ENCODE results near the gene CCDC134.

The CCDC134 gene

DNA sequence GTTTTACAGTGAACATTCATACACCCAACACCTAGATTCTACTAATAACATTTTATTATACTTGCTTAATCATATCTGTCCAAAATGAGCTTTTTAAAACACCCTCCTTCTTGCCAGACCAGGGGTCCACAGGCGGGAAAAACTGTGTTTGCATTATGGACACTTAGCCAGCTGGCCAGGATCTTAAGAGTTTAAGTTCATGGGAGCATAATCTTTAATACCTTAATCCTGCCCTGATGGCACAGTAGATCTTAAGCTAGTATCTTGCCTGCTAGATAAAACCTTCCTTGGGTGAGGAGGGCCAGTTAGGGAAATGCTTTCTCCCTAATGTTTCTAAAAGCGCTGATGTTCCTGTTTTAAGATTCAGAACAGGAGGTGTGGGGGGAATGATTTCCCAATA, 13.1 kb upstream of the CCDC134 start:
- no peak for DNase-seq

DNA sequence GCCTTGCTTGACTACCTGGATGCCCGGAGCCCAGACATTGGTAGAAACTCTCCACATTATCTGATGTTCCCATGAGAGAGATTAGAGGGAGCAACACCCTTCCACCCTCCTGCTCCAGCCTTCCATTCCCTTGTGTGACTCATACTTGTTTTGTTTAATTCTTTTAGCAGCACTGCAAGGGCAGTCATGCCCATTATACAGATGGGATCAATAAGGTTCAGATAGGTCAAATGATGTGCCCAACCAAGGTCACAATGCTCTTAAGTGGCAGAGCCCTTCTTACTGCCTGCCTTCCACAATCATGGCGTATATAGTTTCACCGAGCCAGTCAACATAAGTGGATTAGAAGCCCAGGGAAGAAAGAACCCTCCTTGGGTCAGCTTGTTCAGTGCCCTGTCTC, 6.6 kb upstream of the CCDC134 start:
- peak in 1 of 3 donors; percentile 11 for DNase-seq

DNA sequence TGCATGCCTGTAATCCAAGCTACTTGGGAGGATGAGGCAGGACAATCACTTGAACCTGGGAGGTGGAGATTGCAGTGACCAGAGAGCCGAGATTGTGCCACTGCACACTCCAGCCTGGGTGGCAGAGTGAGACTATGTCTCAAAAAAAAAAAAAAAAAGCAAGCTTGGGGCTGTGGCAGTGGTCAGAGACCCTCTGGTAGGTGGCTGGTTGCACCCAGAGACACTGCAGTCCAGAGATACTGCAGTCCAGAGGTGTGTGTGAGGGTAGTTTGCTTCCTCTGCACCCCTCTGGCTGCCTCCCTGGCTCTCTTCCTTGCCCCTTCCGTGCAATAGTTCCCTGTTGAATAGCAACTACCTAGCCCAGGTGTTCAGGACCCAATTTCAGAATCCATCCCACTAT, 1.7 kb upstream of the CCDC134 start:
- peak in 1 of 3 donors; percentile 12 for DNase-seq

DNA sequence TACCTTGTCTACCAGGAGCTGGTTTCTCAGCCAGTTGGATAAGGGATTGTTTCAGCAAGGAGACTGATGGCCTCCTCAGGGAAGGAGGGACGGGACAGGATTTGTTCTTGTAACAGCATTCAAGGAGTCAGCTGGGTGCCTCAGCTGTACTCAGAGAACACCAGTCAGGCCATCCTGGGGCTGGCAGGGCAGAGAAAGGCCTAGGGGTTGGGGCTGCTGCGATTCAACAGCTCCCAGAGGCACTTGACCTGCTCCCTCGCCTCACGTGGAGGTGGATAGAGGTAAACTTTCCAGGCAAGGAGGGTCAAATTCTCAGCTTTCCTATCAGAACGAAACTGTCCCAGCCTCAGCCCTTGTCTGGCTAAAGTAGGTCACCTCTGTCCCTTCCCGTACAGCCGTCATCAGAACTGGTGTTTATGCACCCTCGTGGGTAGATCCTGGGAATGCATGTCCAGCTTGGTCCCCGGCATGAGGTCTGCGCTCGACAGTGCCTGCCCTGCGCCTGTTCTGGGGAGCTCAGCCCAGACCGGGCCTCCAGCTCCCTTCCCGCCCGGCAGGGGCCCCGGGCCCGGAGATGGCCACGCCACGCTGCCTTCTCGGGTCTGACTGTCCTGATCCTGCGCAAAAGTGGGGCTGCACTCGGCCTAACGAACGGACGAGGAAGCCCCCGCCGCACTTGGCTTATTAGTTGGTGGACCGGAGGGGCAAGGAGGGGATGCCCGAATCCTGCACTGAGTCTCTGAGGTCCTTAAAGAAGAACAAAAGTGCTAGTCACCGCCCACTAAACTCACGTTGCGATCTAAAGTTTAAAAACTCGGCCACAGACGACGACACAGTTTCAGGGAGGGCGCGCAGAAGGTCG, 762 bp upstream of the CCDC134 start:
- DNase-seq: peak; percentile 31 to 52 (median 42)

GRCh38 chr22:41801147-41801819, 804 bp downstream of the CCDC134 start:
- DNase-seq: peak in 1 of 3 donors; percentile 12

GRCh38 chr22:41801886-41802285, 1.4 kb downstream of the CCDC134 start:
- peak in 1 of 3 donors; percentile 24 for DNase-seq

DNA sequence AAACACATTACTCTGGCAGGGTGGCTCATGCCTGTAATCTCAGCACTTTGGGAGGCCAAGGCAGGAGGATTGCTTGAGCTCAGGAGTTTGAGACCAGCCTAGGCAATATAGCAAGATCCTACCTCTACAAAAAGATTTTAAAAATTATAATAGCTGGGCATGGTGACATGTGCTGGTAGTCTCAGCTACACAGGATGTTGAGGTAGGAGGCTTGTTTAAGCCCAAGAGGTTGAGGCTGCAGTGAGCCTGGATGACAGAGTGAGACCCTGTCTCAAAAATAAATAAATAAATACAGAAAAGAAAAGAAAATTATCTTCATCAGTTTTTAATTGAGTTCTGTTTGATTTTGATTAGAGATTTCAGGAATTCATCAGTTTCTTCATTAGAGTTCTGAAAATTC, 5.2 kb downstream of the CCDC134 start:
- DNase-seq: no peak

GRCh38 chr22:41808400-41808799, 7.9 kb downstream of the CCDC134 start:
- DNase-seq: no peak

DNA sequence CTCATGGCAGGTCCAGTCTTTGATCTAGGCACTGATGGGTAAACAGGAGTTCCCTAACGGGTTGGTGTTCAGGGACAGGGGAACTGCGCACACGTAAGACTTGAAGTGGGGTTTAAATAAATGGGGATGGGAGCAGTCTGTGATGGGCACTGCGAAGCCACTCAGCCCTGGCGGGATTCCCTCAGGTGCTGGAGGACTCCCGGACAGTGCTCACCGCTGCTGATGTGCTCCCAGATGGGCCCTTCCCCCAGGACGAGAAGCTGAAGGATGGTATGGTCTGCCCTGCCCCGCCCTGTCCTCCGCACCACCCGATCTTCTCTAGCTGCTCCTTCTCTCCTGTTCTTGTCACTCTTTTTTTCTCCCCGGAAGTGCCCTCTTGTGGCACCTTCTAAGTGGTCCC, 9.5 kb downstream of the CCDC134 start:
- DNase-seq: no peak

DNA sequence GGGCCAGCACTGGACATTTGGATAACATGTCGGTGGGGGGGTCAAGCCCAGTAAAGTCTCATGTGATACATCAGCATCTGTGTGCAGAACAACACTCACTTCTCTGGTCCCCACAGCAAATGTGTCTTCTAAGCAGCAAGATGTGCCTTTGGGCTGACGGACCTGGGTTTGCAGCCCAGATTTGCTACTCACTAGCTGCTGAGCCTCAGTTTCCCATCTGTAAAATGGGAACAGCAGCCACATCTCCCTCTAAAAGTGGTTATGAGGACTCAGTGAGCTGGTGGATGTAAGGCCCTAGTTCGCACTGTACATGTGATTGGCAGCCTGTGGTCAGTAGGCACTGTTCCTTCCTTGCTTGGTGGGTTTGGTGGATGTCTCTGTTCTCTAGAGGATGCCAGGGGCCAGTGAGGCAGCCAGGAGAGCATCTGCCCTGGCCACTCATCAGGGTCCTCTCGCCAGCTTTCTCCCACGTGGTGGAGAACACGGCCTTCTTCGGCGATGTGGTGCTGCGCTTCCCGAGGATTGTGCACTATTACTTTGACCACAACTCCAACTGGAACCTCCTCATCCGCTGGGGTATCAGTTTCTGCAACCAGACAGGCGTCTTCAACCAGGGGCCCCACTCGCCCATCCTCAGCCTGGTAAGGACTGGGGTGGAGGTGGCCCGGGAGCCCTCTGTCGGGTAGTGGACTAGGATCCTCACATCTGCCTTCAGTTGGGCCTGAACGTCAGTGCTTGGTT, 12.5 kb downstream of the CCDC134 start:
- DNase-seq: no peak

GRCh38 chr22:41813726-41814410, 13.4 kb downstream of the CCDC134 start:
- DNase-seq: no peak

- DNase-seq: no peak
Measured at GRCh38 chr22:41815716-41816115, 15.2 kb downstream of the CCDC134 start.

GRCh38 chr22:41816241-41816640, 15.8 kb downstream of the CCDC134 start:
- DNase-seq: no peak

GRCh38 chr22:41816871-41817270, 16.4 kb downstream of the CCDC134 start:
- no peak for DNase-seq

GRCh38 chr22:41818011-41818410, 17.5 kb downstream of the CCDC134 start:
- DNase-seq: no peak

GRCh38 chr22:41818596-41818995, 18.1 kb downstream of the CCDC134 start:
- DNase-seq: no peak

GRCh38 chr22:41819257-41819656, 18.8 kb downstream of the CCDC134 start:
- no peak for DNase-seq

DNA sequence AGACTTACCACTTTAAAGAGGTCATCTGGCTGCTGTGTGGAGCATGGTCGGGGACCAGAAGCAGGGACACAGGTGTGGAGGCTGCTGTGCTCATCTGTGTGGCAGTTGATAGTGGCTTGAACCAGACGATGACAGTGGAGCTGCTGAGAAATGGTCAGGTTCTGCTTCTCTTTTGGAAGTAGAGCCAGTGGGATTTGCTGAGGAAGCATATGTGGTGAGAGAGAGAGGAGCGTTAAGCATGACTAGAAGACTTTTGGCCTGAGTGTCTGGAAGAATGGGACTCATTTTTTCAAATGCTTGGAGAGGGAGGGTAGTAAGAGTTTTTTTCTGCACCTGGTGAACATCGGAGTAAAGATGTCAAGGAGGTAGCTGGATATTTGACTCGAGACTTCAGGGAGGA, 20.0 kb downstream of the CCDC134 start:
- no peak for DNase-seq

DNA sequence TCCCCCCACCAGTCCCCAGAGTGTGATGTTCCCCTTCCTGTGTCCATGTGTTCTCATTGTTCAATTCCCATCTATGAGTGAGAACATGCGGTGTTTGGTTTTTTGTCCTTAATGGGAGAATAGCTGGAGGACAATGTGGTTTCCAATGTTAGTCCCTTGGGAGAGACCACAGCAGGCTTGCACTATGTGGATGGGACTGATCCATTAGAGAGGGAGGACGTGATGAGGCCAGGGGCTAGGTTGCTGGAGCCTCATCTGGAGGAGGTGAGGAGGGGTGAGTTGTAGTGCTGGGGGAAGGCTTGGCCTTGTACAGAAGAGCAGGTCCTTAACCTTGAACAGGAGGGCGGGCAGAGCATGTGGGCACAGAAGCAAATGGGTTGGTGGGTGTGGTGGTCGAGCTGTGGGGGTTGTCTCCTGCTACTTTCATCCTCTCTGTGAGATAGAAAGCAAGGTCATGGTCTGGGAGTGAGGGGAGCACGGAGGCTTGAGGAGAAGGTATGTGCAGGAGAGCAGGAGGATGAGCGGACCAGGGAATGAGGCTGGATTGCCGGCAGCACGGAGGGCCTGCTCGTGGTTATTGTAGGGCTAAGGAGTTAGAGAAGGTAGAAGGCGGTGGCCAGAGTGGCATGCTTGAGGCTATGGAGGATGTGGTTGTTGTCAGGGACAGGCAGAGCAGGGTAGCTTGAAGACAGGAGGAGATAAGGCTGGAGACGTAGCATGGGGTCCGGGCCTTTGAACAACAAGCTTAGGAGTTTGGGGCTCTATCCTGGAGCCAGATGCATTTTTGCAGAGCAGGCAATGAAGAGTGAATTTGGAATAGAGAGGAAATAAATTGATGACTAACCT, 21.2 kb downstream of the CCDC134 start:
- DNase-seq: no peak

- peak; percentile 75 to 87 (median 83) for DNase-seq
Measured at GRCh38 chr22:41822317-41823057, 22.0 kb downstream of the CCDC134 start.

GRCh38 chr22:41823797-41824196, 23.3 kb downstream of the CCDC134 start:
- DNase-seq: no peak
